K562 (cell line): Measurements from ENCODE around the gene CHTF8. TPM values are rescaled to one million over a fixed set of nuclear protein-coding genes. Genes with fewer than 3 reads are reported as not detected.
A peak's percentile ranks its signal among the peaks of the same experiment; 100 is the strongest.

Experiments
- ATAC-seq: fragments of 200-7000 bp; cut with Tn5 transposase; 3 replicates; pipeline ENCODE4 v1.9.1; 2020; ENCODE audit warnings: moderate library complexity
- BruUV-seq: library from RNA; stranded (reverse); fragments of 400-500 nt; replicated peaks from 2 replicates; lab custom pipeline; 2021; lab: Mats Ljungman, UMichigan
- CTCF ChIA-PET: fragments of 300-600 bp; formaldehyde crosslinking; extraction: SDS; loops from one replicate; lab custom pipeline; 2021; ENCODE audit warnings: low intra/inter-chr PET ratio; lab: Yijun Ruan, JAX
- POLR2A ChIA-PET: fragments of 300-600, 350-650 bp; sonication (Branson Sonifier 250); formaldehyde crosslinking; extraction: SDS; loops from one replicate; lab custom pipeline; 2021; ENCODE audit warnings: antibody characterized with exemption, inconsistent platforms; lab: Yijun Ruan, JAX
- DNase-seq, 4 experiments: peaks; one replicate each; pipeline versions ENCODE4 v3.0.0 to v3.0.0-alpha.2; 2011 to 2018; ENCODE audit warnings: low spot score in 3 of 4, mixed read lengths in 3 of 4; ENCODE audit errors: extremely low read depth in 1 of 4
- FAIRE-seq: peaks from 2 replicates; lab custom pipeline; 2011; peaks lifted over from hg19 to GRCh38; lab: Jason Lieb, UNC
- H2AFZ ChIP-seq: 2 replicates; pipeline ENCODE4 v1.6.0; 2011; ENCODE audit warnings: low read depth, low read length, control low read depth, inconsistent platforms
- H3K27ac ChIP-seq: fragments of 200-600 bp; 3 replicates; pipeline ENCODE4 v1.8.0; 2011; ENCODE audit warnings: low read depth, mild to moderate bottlenecking, control low read depth, inconsistent platforms, low read length, moderate library complexity, mixed read lengths; ENCODE audit errors: extremely low read depth
- H3K27me3 ChIP-seq, 2 experiments: fragments of 300-600 bp in 1 of 2; 2 replicates in 1 of 2; 3 replicates in 1 of 2; pipeline versions ENCODE4 v1.6.0 to v1.8.0; 2011; ENCODE audit warnings: inconsistent platforms in 2 of 2, low read length in 2 of 2, mild to moderate bottlenecking in 1 of 2, mixed read lengths in 1 of 2, moderate library complexity in 1 of 2; ENCODE audit not compliant: control insufficient read depth in 2 of 2, insufficient read depth in 2 of 2
- H3K36me3 ChIP-seq: fragments of 300-600 bp; 3 replicates; pipeline ENCODE4 v1.8.0; 2011; ENCODE audit warnings: mild to moderate bottlenecking, low read length, inconsistent platforms; ENCODE audit not compliant: control insufficient read depth, insufficient read depth
- H3K4me1 ChIP-seq, 2 experiments: fragments of 200-600 bp in 1 of 2; replicated peaks in 1 of 2; 2 replicates in 1 of 2; 3 replicates in 1 of 2; pipeline versions ENCODE4 v1.5.1 to v1.8.0; 2011; ENCODE audit warnings: inconsistent platforms in 2 of 2, low read length in 2 of 2, mild to moderate bottlenecking in 1 of 2, mixed read lengths in 1 of 2, moderate library complexity in 1 of 2; ENCODE audit not compliant: control insufficient read depth in 2 of 2, insufficient read depth in 2 of 2
- H3K4me2 ChIP-seq: 2 replicates; pipeline ENCODE4 v1.6.1; 2011; ENCODE audit warnings: low read length, control low read depth, inconsistent platforms, mixed read lengths; ENCODE audit not compliant: insufficient read depth
- H3K4me3 ChIP-seq: fragments of 200-600 bp; sonication (generic), shearing (Covaris generic); 2 replicates; pipeline ENCODE4 v1.5.1; 2016; ENCODE audit warnings: control low read depth, inconsistent platforms
- H3K79me2 ChIP-seq: fragments of 200-600 bp; 3 replicates; pipeline ENCODE4 v1.8.0; 2011; ENCODE audit warnings: low read length, inconsistent platforms; ENCODE audit not compliant: control insufficient read depth, insufficient read depth
- H3K9ac ChIP-seq, 2 experiments: 2 replicates each; pipeline versions ENCODE4 v1.6.0 to v1.6.1; 2011; ENCODE audit warnings: low read depth in 2 of 2, low read length in 2 of 2, control low read depth in 1 of 2, inconsistent platforms in 1 of 2, mild to moderate bottlenecking in 1 of 2, mixed read lengths in 1 of 2; ENCODE audit not compliant: insufficient read depth in 1 of 2
- H3K9me1 ChIP-seq: one replicate; pipeline ENCODE4 v1.6.0; 2011; ENCODE audit warnings: inconsistent platforms, mild to moderate bottlenecking, low read length, moderate library complexity; ENCODE audit not compliant: control insufficient read depth, insufficient read depth
- H3K9me3 ChIP-seq: replicated peaks from 2 replicates; pipeline ENCODE4 v1.5.1; 2011; ENCODE audit warnings: low read depth, low read length, inconsistent platforms; ENCODE audit not compliant: control insufficient read depth, insufficient read depth
- H4K20me1 ChIP-seq: replicated peaks from 2 replicates; pipeline ENCODE4 v1.6.1; 2011; ENCODE audit warnings: low read length, inconsistent platforms, mixed read lengths; ENCODE audit not compliant: control insufficient read depth, insufficient read depth
- ARNT ChIP-seq, 2 experiments: fragments of 450-650 bp; IDR thresholded peaks; 2 replicates each; pipeline ENCODE4 v1.6.1; 2016; ENCODE audit warnings: mild to moderate bottlenecking in 1 of 2
- BHLHE40 ChIP-seq: IDR thresholded peaks from 2 replicates; pipeline ENCODE4 v1.6.1; 2011; ENCODE audit warnings: low read length, improper control_type of control experiment
- BRF1 ChIP-seq: IDR thresholded peaks from 3 replicates; pipeline ENCODE4 v1.6.1; 2011; ENCODE audit warnings: borderline replicate concordance, mild to moderate bottlenecking; ENCODE audit not compliant: insufficient read length; ENCODE audit errors: extremely low read depth
- ETS1 ChIP-seq: conservative IDR thresholded peaks from 2 replicates; pipeline ENCODE4 v1.6.1; 2011; ENCODE audit warnings: low read depth, mild to moderate bottlenecking, low read length; ENCODE audit not compliant: control insufficient read depth
- FOXJ2 ChIP-seq: fragments of 200-800 bp; sonication (Bioruptor generic); IDR thresholded peaks from 2 replicates; pipeline ENCODE4 v1.6.1; 2016; ENCODE audit warnings: missing genetic modification characterization, missing compliant biosample characterization
- KDM4B ChIP-seq, 2 experiments: fragments of 450-650 bp in 1 of 2; sonication (generic) in 1 of 2; IDR thresholded peaks; 2 replicates each; pipeline ENCODE4 v1.6.1; 2016 to 2017; ENCODE audit warnings: borderline replicate concordance in 2 of 2, antibody characterized with exemption in 1 of 2, low read depth in 1 of 2, mild to moderate bottlenecking in 1 of 2
- MYNN ChIP-seq, 2 experiments: sonication (generic); formaldehyde crosslinking in 1 of 2; IDR thresholded peaks; 2 replicates each; pipeline versions ENCODE4 v1.5.0 to v1.6.1; 2016 to 2020; ENCODE audit warnings: antibody characterized with exemption in 1 of 2, missing genetic modification reagents in 1 of 2
- PRDM10 ChIP-seq: fragments of 450-650 bp; IDR thresholded peaks from 2 replicates; pipeline ENCODE4 v1.6.1; 2018; ENCODE audit not compliant: partially characterized antibody
- RBM15 ChIP-seq: fragments of 200-400 bp; formaldehyde crosslinking; IDR thresholded peaks from 2 replicates; pipeline ENCODE4 v1.6.1; 2018; ENCODE audit warnings: mild to moderate bottlenecking, low read length, moderate library complexity; ENCODE audit not compliant: insufficient read depth
- SNIP1 ChIP-seq: fragments of 450-650 bp; IDR thresholded peaks from 2 replicates; pipeline ENCODE4 v1.7.1; 2017; ENCODE audit warnings: low read depth, mild to moderate bottlenecking
- ZBTB7A ChIP-seq: IDR thresholded peaks from 2 replicates; pipeline ENCODE4 v1.6.1; 2011; ENCODE audit warnings: low read depth, mild to moderate bottlenecking, low read length, moderate library complexity, borderline replicate concordance; ENCODE audit not compliant: control insufficient read depth
- WGBS: fragments of 100-300 bp; shearing (Covaris generic); methylation state at CpG from one replicate; pipeline ENCODE4 v1.1.6; 2016; ENCODE audit warnings: low coverage, mixed read lengths; ENCODE audit not compliant: insufficient coverage; ENCODE audit errors: missing lambda C conversion rate; 5-methylcytosine and 5-hydroxymethylcytosine counted together
- in situ Hi-C: fragments of 300-500 bp; cut with MboI; formaldehyde crosslinking; loops from 4 replicates; pipeline ENCODE4 v1.15.0; 2018; ENCODE audit warnings: inconsistent platforms, mixed read lengths
- intact Hi-C: fragments of 100-400 bp; cut with micrococcal nuclease; formaldehyde crosslinking; loops from 2 replicates; pipeline ENCODE4 v1.14.2; 2022
- polyA plus RNA-seq, 8 experiments: library from polyadenylated mRNA; depleted of rRNA in 4 of 8; stranded (reverse) in 5 of 8; unstranded in 3 of 8; fragments of >200 nt; fragmentation: Nextera tagmentation in 2 of 8; fragmentation: Illumina TruSeq in 1 of 8; extraction: Ambion mirVana in 2 of 8; extraction: Trizol in 1 of 8; gene quantifications; 2 replicates each; pipeline versions ENCODE4 v1.2.1 to v1.2.3, GENCODE V29; 2011 to 2014; ENCODE audit warnings: inconsistent platforms in 1 of 8, missing spikeins in 1 of 8
- total RNA-seq, 7 experiments: library from RNA; depleted of rRNA in 6 of 7; stranded (reverse); fragments of >200 nt in 6 of 7; fragmentation: Illumina TruSeq in 2 of 7; extraction: Trizol in 2 of 7; gene quantifications; 2 replicates each; pipeline versions ENCODE4 v1.2.1 to v1.2.3, GENCODE V29; 2011 to 2021; ENCODE audit warnings: low replicate concordance in 1 of 7
- TF ChIP-seq, protein P1 (sequence below): fragments of 450-650 bp; formaldehyde crosslinking; IDR thresholded peaks from 2 replicates; pipeline ENCODE4 v1.4.0; 2020; ENCODE audit warnings: mild to moderate bottlenecking

CHTF8 gene
- total and polyA plus RNA-seq, 9 of the 15 experiments (the other 6 are each of a cell fraction or from before 2014, with no cell fraction given) = 20.2 to 199 (median 108) TPM

DNA sequence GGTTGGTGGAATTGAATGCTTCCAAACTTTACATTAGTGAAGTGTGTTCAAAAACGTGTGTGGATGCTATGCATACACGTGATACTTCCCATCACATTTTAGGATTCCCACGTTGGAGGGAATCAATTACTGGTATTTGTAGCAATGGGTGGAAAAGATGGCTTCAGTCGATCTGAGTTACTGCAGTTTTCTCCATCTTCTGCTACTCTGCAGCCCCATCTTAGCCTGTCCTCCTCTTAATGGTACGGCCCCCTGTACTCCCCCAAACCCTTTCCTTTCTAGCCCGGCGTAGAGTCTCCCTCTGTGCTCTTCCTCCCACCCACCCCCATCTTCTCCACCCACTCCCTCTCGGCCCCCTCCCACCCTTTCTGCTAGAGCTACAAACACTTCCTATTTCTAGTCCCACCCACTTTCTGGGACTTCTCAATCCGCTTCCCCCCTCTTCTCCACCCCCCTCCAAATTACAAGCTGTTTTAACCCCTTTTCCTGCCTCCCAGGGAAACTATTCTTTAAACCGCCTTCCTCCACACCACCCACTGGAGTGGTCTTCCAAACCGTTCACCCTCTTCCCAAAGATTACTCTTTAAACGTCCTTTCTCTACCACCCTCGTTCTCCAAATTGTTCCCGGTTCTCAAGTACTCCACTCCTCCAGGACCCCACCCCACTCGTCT lies 1.1 kb downstream of the CHTF8 start:
- in situ Hi-C loops = no loop called here
- H3K9ac ChIP-seq = peak overlapping the region; percentile 99
- intact Hi-C loops = no loop called here
- TF ChIP-seq ZBTB7A = peak; percentile 53; the same call in 1 of the 2 replicates
- TF ChIP-seq PRDM10 = peak; percentile 76
- TF ChIP-seq KDM4B (IDR thresholded peaks at IDR 0.05; ENCODE audit: borderline replicate concordance in 2 of 2, low read depth in 1 of 2) = no peak
- no peak for TF ChIP-seq ETS1
- TF ChIP-seq BRF1 = no peak
- TF ChIP-seq, protein P1, sequence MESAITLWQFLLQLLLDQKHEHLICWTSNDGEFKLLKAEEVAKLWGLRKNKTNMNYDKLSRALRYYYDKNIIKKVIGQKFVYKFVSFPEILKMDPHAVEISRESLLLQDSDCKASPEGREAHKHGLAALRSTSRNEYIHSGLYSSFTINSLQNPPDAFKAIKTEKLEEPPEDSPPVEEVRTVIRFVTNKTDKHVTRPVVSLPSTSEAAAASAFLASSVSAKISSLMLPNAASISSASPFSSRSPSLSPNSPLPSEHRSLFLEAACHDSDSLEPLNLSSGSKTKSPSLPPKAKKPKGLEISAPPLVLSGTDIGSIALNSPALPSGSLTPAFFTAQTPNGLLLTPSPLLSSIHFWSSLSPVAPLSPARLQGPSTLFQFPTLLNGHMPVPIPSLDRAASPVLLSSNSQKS (CRISPR knock-in tag) = no peak
- 0 out of 2 replicates have a peak, but pooled peaks have one; percentile 49 for TF ChIP-seq SNIP1
- TF ChIP-seq RBM15 = no peak
- peak; percentile 68; the same call in 1 of the 2 replicates for TF ChIP-seq MYNN (IDR thresholded peaks at IDR 0.05)
- TF ChIP-seq MYNN (CRISPR knock-in tag; IDR thresholded peaks at IDR 0.05) = no peak
- TF ChIP-seq FOXJ2 = no peak
- TF ChIP-seq ARNT (IDR thresholded peaks at IDR 0.05) = peak in 1 of 2 experiments; percentile 61; a peak in 1 of 4 replicates
- no peak for TF ChIP-seq BHLHE40

More for the DNA sequence above, 1.1 kb downstream of the CHTF8 start:
- H3K9me1 ChIP-seq = no peaks in the 10 kb centered on the region
- H3K9me3 ChIP-seq = no peaks in the 10 kb centered on the region
- POLR2A ChIA-PET = interaction anchor here (0.6 to 0.7 kb wide), 3 partner anchors 34 to 298 kb away, joined by 3 to 4 read pairs (median 3); no protein-coding TSS in a partner anchor
- H3K4me1 ChIP-seq = peaks cover 9 to 17% of the 10 kb centered on the region in 2 experiments; a peak in 3 of 5 replicates
- H3K27me3 ChIP-seq = no peaks in the 10 kb centered on the region
- ATAC-seq (peak; percentile 56), DNase-seq (peak; percentile 78 to 83 (median 80)), FAIRE-seq (peak; percentile 15)
- WGBS = 2% methylated on average over 11 of the region's 15 CpGs
- peak overlapping the region; percentile 94 for H3K27ac ChIP-seq
- H3K4me3 ChIP-seq = peak overlapping the region; percentile 84
- peak overlapping the region; percentile 48 for H2AFZ ChIP-seq
- no peaks in the 10 kb centered on the region for H4K20me1 ChIP-seq
- CTCF ChIA-PET = interaction anchor here (1.0 kb wide), 1 partner anchor 284 kb away, joined by 3 read pairs; no protein-coding TSS in a partner anchor
- H3K4me2 ChIP-seq = peak overlapping the region; percentile 89
- H3K36me3 ChIP-seq = peaks cover 67% of the 10 kb centered on the region
- peaks cover 93% of the 10 kb centered on the region for H3K79me2 ChIP-seq
- BruUV-seq = no TSS peak
